Adrenal gland (tissue), 5 donors: Measurements from ENCODE around the gene SHLD1.

Experiments
- CTCF ChIP-seq, 6 experiments: fragments of 450-650 bp in 4 of 6; fragments of 200-600 bp in 2 of 6; sonication (generic) in 1 of 6; IDR thresholded peaks; 1 replicate in 5 of 6; 2 replicates in 1 of 6; pipeline versions ENCODE4 v1.5.1 to v1.8.0; 2016 to 2021; ENCODE audit warnings: antibody characterized with exemption in 6 of 6, mild to moderate bottlenecking in 2 of 6, moderate library complexity in 1 of 6
- POLR2A ChIP-seq, 2 donors: fragments of 450-650 bp; IDR thresholded peaks; one replicate each; pipeline ENCODE4 v1.6.1; 2017; ENCODE audit warnings: antibody characterized with exemption in 2 of 2, mild to moderate bottlenecking in 2 of 2, moderate library complexity in 1 of 2
- donor health status: DM: no; HTN: no; CAD: no.

- TF ChIP-seq CTCF (IDR thresholded peaks at IDR 0.05) = no peak
- no peak for TF ChIP-seq POLR2A (IDR thresholded peaks at IDR 0.05)
Measured at GRCh38 chr20:5845681-5846615, 95.7 kb downstream of the SHLD1 start.
